Transverse colon (tissue), 4 donors: Measurements from ENCODE around the gene GPR15. TPM values are rescaled to one million over a fixed set of nuclear protein-coding genes. Genes with fewer than 3 reads are reported as not detected.

ENCODE experiments used
- DNase-seq: peaks from one replicate; pipeline ENCODE4 v3.0.0-alpha.2; 2019
- H3K27ac ChIP-seq, 4 donors: fragments of 200-600 bp; sonication (generic); 2 replicates each; pipeline ENCODE4 v1.5.1; 2016 to 2018; ENCODE audit warnings: inconsistent platforms in 4 of 4
- H3K27me3 ChIP-seq: fragments of 200-600 bp; sonication (generic); 2 replicates; pipeline ENCODE4 v1.5.1; 2017; ENCODE audit warnings: inconsistent platforms
- H3K36me3 ChIP-seq, 4 donors: fragments of 200-600 bp; sonication (generic); 2 replicates each; pipeline ENCODE4 v1.5.1; 2017 to 2019; ENCODE audit warnings: inconsistent platforms in 4 of 4
- H3K4me1 ChIP-seq, 4 donors: fragments of 200-600 bp; sonication (generic); 2 replicates each; pipeline ENCODE4 v1.5.1; 2017 to 2020; ENCODE audit warnings: inconsistent platforms in 4 of 4
- H3K4me3 ChIP-seq, 4 donors: fragments of 200-600 bp; sonication (generic); 1 replicate in 1 of 4; 2 replicates in 3 of 4; pipeline versions ENCODE4 v1.5.1 to v1.6.1; 2017 to 2019; ENCODE audit warnings: inconsistent platforms in 4 of 4
- H3K9me3 ChIP-seq, 2 donors: fragments of 200-600 bp; sonication (generic); 2 replicates each; pipeline ENCODE4 v1.5.1; 2017 to 2019; ENCODE audit warnings: inconsistent platforms in 2 of 2
- CTCF ChIP-seq, 5 experiments: fragments of 200-600 bp in 3 of 5; fragments of 450-650 bp in 2 of 5; sonication (generic) in 3 of 5; IDR thresholded peaks; 1 replicate in 2 of 5; 2 replicates in 3 of 5; pipeline ENCODE4 v1.5.1; 2016 to 2017; ENCODE audit warnings: antibody characterized with exemption in 5 of 5, inconsistent platforms in 3 of 5, mild to moderate bottlenecking in 2 of 5, moderate library complexity in 1 of 5
- EP300 ChIP-seq: sonication (generic); formaldehyde crosslinking; IDR thresholded peaks from one replicate; pipeline ENCODE4 v1.6.1; 2017; ENCODE audit warnings: antibody characterized with exemption, low read depth
- POLR2A ChIP-seq: fragments of 450-650 bp; IDR thresholded peaks from one replicate; pipeline ENCODE4 v1.6.1; 2016; ENCODE audit warnings: antibody characterized with exemption, mild to moderate bottlenecking, moderate library complexity
- POLR2AphosphoS5 ChIP-seq, 3 donors: sonication (generic); formaldehyde crosslinking; IDR thresholded peaks; one replicate each; pipeline ENCODE4 v1.6.1; 2016; ENCODE audit warnings: antibody characterized with exemption in 3 of 3
- WGBS, 2 donors: methylation state at CpG; one replicate each; pipeline ENCODE4 v1.1.5; 2018; ENCODE audit warnings: low coverage in 1 of 2; 5-methylcytosine and 5-hydroxymethylcytosine counted together
- in situ Hi-C, 4 donors: fragments of 200-750 bp; cut with MboI; loops; one replicate each; pipeline versions ENCODE4 v1.15.0 to v1.15.1; 2017; ENCODE audit warnings: low sequenced_read_pairs in 3 of 4, low pct_ligation_motif_present in 1 of 4, low pct_unique_long_range_greater_than_20kb in 1 of 4
- intact Hi-C: fragments of 100-400 bp; cut with DNase I; formaldehyde crosslinking; loops from one replicate; pipeline ENCODE4 v1.15.1; 2023; ENCODE audit warnings: low total_unique reads
- total RNA-seq, 4 donors: library from RNA; depleted of rRNA; stranded (reverse); fragments of >200 nt; gene quantifications; one replicate each; pipeline ENCODE4 v1.1.0, GENCODE V29; 2016

Gene GPR15
- total RNA-seq, 4 donors from 2014 or later, result 0.60 to 11.7 (median 5.5) TPM

- intact Hi-C loops (no loop called here), in situ Hi-C loops (no loop called here)
- H3K4me3 ChIP-seq, result no peak overlapping the region
- TF ChIP-seq POLR2A (no peak), POLR2AphosphoS5 (IDR thresholded peaks at IDR 0.05) (no peak), EP300 (no peak), CTCF (IDR thresholded peaks at IDR 0.05) (no peak)
- H3K27me3 ChIP-seq, result no peaks in the 10 kb centered on the region
- H3K9me3 ChIP-seq, result no peaks in the 10 kb centered on the region
- no peak overlapping the region for H3K27ac ChIP-seq
- no peaks in the 10 kb centered on the region for H3K36me3 ChIP-seq
- no peak for DNase-seq
- WGBS, 2 donors, result 58 to 75% methylated on average over 4 of the region's 4 CpGs
- no peaks in the 10 kb centered on the region for H3K4me1 ChIP-seq
Measured at GRCh38 chr3:98500019-98500418, 31.8 kb upstream of the GPR15 start.

DNA sequence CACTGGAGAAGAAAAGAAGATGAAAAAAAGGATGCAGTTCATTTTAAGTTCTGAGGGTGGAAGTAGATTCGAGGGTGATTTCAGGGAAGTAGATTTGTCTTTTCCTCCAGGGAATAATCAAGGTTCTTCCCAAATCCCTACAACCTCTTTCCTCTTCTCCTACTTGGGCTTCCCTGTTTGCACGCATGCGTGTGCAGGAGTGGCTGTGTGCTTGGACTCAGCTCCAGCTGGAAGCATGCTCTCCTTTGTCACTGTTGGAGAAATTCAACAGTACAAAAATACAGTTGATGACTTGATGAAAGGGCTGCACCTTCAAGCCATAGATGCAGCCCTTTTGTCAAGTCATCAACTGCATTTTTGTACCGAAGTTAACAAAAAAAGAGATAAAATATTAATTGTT lies 30.5 kb upstream of the GPR15 start:
- DNase-seq, result no peak
- no peaks in the 10 kb centered on the region for H3K36me3 ChIP-seq
- TF ChIP-seq EP300 (no peak), POLR2AphosphoS5 (IDR thresholded peaks at IDR 0.05) (no peak), POLR2A (no peak)
- H3K27me3 ChIP-seq, result no peaks in the 10 kb centered on the region
- in situ Hi-C loops, result no loop called here
- H3K27ac ChIP-seq, result no peak overlapping the region
- intact Hi-C loops, result no loop called here
- H3K9me3 ChIP-seq, result no peaks in the 10 kb centered on the region
- H3K4me3 ChIP-seq, result no peak overlapping the region
- 83 to 91% methylated on average over 4 of the region's 4 CpGs for WGBS, 2 donors
- H3K4me1 ChIP-seq, result no peaks in the 10 kb centered on the region

DNA sequence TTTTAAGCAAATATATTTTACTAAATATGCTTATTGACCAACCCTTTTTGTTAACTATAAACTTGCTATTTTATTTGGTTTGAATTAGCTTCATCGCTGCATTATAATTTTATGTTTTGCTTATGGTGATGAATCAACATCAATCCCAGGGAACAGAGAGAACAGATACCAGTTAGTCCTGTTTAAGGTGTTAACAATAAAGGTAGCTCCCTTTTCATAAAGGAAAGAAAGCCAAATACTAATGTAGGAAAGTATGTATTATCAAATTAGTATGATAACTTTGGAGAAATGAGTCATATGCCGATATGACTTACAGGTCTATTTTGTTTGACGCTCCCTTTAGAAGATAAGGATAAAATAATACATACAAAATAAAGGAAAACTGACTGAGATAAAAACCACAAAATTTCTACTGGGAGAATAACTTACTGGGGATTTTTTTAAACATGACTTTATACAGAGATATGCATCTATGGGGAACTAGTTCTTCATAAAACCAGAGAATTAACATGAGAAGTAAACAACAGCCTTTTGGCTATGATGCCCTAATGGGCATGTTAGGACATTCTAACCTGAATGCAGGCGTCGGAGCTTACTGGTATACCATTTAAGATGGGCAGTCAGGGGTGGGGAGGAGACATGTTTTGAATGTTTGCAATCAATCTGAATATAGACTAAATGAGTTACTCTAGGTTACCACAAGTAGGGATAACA lies 29.8 kb upstream of the GPR15 start:
- Histone ChIP-seq H3K4me1 (no peaks in the 10 kb centered on the region), H3K4me3 (no peak overlapping the region), H3K27me3 (no peaks in the 10 kb centered on the region), H3K9me3 (no peaks in the 10 kb centered on the region), H3K36me3 (no peaks in the 10 kb centered on the region), H3K27ac (no peak overlapping the region)
- TF ChIP-seq POLR2AphosphoS5 (IDR thresholded peaks at IDR 0.05), result no peak
- no peak for TF ChIP-seq EP300
- TF ChIP-seq CTCF (IDR thresholded peaks at IDR 0.05), result no peak
- TF ChIP-seq POLR2A, result no peak
- 92% methylated on average over 5 of the region's 5 CpGs for WGBS, 2 donors
- no peak for DNase-seq
- in situ Hi-C loops (no loop called here), intact Hi-C loops (no loop called here)

DNA sequence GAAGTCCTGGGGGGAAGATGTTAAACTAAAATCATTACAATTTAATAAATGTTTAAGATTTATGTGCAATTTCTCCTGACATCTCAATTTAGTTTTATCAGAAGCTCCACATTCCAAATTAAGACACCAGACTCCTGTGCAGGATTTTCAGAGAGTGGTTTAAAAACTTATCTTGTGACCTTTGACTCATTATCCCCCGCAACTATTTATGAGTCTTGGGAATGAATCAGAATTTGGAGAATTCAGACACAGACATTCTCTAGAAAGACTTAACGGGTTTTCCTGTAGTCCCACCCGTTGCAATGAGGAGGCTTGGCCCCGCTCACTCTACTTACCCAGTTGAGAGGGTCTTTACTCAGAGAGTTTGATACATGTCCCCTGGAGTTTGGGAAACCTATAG lies 27.2 kb upstream of the GPR15 start:
- DNase-seq, result no peak
- no peaks in the 10 kb centered on the region for H3K27me3 ChIP-seq
- no peaks in the 10 kb centered on the region for H3K4me1 ChIP-seq
- H3K9me3 ChIP-seq, result no peaks in the 10 kb centered on the region
- 71 to 82% methylated on average over 4 of the region's 4 CpGs for WGBS, 2 donors
- TF ChIP-seq POLR2A (no peak), CTCF (IDR thresholded peaks at IDR 0.05) (no peak)
- H3K36me3 ChIP-seq, result no peaks in the 10 kb centered on the region
- no peak overlapping the region for H3K27ac ChIP-seq
- in situ Hi-C loops (no loop called here), intact Hi-C loops (no loop called here)
- H3K4me3 ChIP-seq, result no peak overlapping the region

DNA sequence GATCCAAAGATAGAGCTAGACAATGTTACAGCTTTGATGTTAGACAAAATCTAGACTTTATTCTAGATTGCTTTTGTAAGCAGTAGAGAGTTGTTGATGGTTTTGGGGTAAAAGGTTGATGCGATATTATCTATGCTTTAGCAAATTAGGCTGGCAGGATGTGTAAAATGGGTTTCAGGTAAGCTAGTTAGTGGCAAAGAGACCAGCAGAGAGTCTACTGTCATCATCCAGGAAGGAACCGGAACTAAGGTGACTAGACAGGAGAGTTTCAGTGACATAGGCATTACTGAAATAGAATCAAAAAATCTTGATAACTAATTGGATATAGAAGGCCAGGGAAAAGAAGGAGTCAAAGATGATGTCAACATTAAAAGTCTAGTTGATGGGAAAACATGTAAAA lies 23.2 kb upstream of the GPR15 start:
- H3K4me1 ChIP-seq, result no peaks in the 10 kb centered on the region
- in situ Hi-C loops (no loop called here), intact Hi-C loops (no loop called here)
- H3K27me3 ChIP-seq, result no peaks in the 10 kb centered on the region
- DNase-seq, result no peak
- no peaks in the 10 kb centered on the region for H3K9me3 ChIP-seq
- H3K27ac ChIP-seq, result no peak overlapping the region
- WGBS, 2 donors, result 89 to 95% methylated on average over 2 of the region's 2 CpGs
- H3K4me3 ChIP-seq, result no peak overlapping the region
- TF ChIP-seq POLR2A, result no peak
- TF ChIP-seq POLR2AphosphoS5 (IDR thresholded peaks at IDR 0.05), result no peak
- no peak for TF ChIP-seq CTCF (IDR thresholded peaks at IDR 0.05)
- TF ChIP-seq EP300, result no peak
- no peaks in the 10 kb centered on the region for H3K36me3 ChIP-seq
